ACC112 (cell line): Measurements from ENCODE around the gene GRIFIN.

Experiments
- H2AFZ ChIP-seq: fragments of 200-600 bp; sonication (generic); one replicate; pipeline ENCODE4 v1.6.0; 2017; ENCODE audit warnings: antibody characterized with exemption, low read length; ENCODE audit not compliant: unreplicated experiment
- H3K27ac ChIP-seq: fragments of 200-600 bp; sonication (generic); 2 replicates; pipeline ENCODE4 v1.5.1; 2014; ENCODE audit warnings: low read depth, mild to moderate bottlenecking, antibody characterized with exemption, low read length, moderate library complexity
- H3K27me3 ChIP-seq: fragments of 200-600 bp; sonication (generic); 2 replicates; pipeline ENCODE4 v1.6.1; 2014; ENCODE audit warnings: mild to moderate bottlenecking, antibody characterized with exemption, low read length, moderate library complexity, mixed read lengths; ENCODE audit not compliant: insufficient read depth
- H3K36me3 ChIP-seq: fragments of 200-600 bp; sonication (generic); 2 replicates; pipeline ENCODE4 v1.6.1; 2016; ENCODE audit warnings: mild to moderate bottlenecking, antibody characterized with exemption, low read length, moderate library complexity, mixed read lengths; ENCODE audit not compliant: insufficient read depth
- H3K4me1 ChIP-seq: fragments of 200-600 bp; sonication (generic); one replicate; pipeline ENCODE4 v1.6.1; 2016; ENCODE audit warnings: low read length, mixed read lengths; ENCODE audit not compliant: insufficient read depth, unreplicated experiment, control insufficient read depth
- H3K4me3 ChIP-seq: fragments of 200-600 bp; sonication (generic); 2 replicates; pipeline ENCODE4 v1.5.1; 2014; ENCODE audit warnings: mild to moderate bottlenecking, low read depth, low read length
- H3K79me2 ChIP-seq: fragments of 200-600 bp; sonication (generic); one replicate; pipeline ENCODE4 v1.6.0; 2016; ENCODE audit warnings: low read length; ENCODE audit not compliant: control insufficient read depth, unreplicated experiment, insufficient read depth

GRIFIN gene, protein sequence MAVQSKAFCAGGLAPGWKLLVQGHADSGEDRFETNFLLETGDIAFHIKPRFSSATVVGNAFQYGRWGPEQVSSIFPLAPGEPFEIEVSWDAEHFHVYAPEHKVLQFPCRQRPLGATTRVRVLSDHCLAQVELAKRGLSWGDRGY

DNA sequence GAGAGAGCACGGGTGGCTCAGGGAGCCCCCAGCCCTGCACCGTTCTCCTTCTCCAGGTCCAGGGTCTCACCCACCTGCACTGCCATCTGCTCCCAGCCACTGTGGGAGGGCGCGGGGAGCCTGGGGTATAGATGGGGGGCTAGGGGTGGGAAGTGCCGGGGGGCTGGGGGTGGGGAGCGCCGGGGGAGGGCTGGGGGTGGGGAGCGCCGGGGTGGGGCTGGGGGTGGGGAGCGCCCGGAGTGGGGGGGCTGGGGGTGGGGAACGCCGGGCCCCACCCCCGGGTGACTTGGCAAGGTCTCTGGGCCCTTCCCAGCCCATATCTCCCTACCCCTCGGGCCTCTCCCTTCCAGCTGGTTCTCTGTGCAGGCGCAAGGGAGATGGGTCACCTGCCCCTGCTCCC, at the start of gene GRIFIN:
Gene GRIFIN, minus strand, starts transcription at position 101 of the 400 bp plus-strand sequence. Its CDS starts 15 bp downstream, at position 86.
- no peaks in the 10 kb centered on the region for H3K79me2 ChIP-seq
- no peaks in the 10 kb centered on the region for H3K36me3 ChIP-seq
- no peaks in the 10 kb centered on the region for H3K27me3 ChIP-seq
- H3K4me1 ChIP-seq, result peaks cover 4% of the 10 kb centered on the region
- no peak within 1 kb of the TSS for H3K27ac ChIP-seq
- no peak within 1 kb of the TSS for H3K4me3 ChIP-seq
- no peak within 1 kb of the TSS for H2AFZ ChIP-seq

DNA sequence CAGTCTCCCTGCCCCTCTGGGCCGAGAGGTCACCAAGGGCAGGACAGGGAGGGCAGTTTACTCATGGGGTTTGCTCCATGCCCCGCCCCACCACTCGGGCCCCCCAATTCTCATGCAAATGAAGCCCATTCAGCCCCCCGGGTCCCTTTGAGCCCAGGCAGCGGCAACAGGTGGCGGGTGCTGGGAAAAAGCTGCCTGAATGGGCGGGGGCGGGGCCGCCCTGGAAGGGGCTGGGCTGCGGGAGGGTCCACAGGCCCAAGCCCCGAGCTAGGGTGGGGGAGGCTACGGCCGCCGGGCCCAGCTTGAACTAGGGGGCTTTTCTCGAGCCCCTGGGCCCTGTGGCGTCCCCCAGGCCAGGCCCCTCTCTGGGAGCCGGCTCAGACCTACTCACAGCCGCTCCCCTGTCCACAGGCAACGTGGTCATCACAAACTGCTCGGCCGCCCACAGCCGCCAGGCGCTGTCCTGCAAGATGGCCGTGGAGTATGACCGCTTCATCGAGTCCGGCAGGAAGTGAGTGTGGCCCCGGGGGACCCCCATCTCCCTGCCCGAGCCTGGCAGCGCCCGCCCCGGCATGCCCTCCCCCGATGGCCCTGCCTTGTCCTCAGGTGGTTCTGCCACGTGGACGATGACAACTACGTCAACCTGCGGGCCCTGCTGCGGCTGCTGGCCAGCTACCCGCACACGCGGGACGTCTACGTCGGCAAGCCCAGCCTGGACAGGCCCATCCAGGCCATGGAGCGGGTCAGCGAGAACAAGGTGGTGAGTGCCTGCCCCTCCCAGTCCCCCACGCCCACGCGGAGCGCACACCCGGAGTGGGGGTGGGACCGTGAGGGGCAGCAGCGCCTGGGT, 48.8 kb upstream of the GRIFIN start:
- Histone ChIP-seq H3K27ac (no peak overlapping the region), H3K4me3 (no peak overlapping the region), H3K4me1 (peaks cover 59% of the 10 kb centered on the region), H2AFZ (no peak overlapping the region), H3K79me2 (peaks cover 16% of the 10 kb centered on the region), H3K27me3 (no peaks in the 10 kb centered on the region), H3K36me3 (no peaks in the 10 kb centered on the region)

DNA sequence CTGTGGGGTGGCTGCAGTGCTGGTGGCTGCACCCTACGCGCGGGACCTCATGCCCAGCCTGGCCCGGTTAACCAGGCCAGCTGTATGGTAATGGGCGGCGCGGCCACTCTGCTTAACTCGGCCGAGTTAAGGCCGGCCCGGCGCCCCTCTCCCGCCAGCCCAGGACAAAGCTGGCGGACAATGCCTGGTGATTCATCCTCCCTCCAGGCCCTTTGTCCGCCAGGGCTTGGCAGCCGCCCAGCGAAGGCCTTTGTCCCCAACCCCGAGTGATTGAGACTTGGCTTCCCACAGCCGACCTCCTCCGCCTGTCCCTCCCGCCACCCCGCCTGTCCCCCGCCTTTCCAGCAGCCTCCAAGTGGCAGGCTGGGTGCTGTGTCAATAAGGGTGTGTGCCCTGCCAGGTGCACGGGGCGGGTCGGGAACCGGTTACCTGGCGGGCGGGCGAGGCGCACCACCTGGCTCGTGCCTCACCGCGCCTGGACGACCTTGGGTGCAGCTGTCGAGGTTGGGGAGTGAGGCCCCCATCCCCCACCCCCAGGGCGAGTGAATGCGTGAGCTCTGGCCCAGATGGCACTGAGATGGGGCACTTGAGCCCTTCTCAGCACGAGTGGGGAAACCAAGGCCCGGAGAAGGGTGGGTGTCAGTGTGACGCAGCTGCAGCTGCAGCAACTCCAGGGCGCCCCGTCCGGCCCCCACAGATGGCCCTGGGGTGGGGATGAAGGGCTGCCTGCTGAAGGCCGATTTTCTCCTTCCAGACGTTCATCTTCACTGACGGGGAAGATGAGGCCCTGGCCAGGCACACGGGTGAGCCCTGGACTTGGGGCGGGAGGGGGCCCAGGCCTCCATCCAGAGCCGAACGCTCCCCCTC, 48.0 kb upstream of the GRIFIN start:
- H2AFZ ChIP-seq, result no peak overlapping the region

DNA sequence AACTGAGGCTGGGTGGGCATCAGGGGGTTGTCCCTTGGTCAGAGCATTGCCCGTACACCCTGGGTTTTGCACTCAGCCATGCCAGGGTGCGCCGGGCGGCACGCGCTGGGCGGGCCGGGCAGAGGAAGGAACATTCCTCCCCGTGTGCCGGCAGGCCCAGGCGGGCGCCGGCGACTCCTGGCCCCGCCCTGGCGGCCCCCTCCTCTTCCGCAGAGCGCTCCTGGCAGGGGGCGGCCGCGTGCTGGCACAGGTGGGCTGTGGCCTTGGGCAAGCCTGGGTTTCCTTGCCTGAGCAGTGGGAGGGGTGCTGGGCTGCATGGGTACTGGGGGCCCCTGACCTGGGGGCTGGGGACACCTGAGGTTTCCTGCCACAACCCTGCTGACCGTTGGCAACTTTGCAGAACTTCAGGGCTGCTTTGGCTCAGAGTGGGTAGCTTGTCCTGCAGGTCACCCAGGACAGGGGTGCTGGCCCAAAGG, 47.3 kb upstream of the GRIFIN start:
- Histone ChIP-seq H2AFZ (no peak overlapping the region), H3K36me3 (no peaks in the 10 kb centered on the region), H3K4me3 (peak overlapping the region; percentile 86), H3K4me1 (peaks cover 50% of the 10 kb centered on the region), H3K79me2 (peaks cover 16% of the 10 kb centered on the region), H3K27me3 (no peaks in the 10 kb centered on the region), H3K27ac (no peak overlapping the region)

More for the DNA sequence above, 48.0 kb upstream of the GRIFIN start:
- Histone ChIP-seq H3K79me2 (peaks cover 16% of the 10 kb centered on the region), H3K27me3 (no peaks in the 10 kb centered on the region), H3K4me3 (peak overlapping the region; percentile 86; the same call in 1 of the 2 replicates), H3K4me1 (peaks cover 52% of the 10 kb centered on the region), H3K36me3 (no peaks in the 10 kb centered on the region), H3K27ac (no peak overlapping the region)

DNA sequence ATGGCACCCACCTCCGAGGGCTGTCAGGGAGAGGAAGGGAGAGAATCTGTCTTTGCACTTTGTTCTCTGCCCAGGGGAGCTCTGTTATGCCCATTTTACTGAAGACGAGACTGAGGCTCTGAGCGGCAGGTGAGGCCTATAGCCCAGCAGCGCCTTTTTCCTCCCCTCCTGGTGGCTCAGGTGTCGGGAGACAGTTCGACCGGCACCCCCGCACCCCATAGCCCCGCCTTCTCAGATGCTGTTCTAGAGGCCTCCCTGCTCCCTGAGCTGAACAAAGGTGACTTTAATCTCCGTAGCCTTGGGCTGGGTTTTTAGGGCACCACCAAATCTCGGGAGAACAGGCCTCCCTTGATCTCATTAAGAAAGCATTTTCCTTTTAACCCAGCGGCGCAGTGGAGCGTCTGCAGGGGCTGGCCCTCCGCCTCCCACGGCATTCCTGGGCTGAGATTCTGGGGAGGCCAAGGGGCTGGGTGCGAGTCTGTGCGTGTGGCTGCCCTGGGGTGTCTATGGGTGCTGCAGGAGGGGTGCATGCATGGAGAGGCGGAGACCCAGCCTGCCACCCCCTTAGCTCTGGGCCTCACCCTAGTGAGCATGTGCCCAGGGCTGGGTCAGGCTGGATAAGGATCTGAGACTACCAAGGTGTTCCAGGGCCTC, 46.7 kb upstream of the GRIFIN start:
- peaks cover 50% of the 10 kb centered on the region for H3K4me1 ChIP-seq

DNA sequence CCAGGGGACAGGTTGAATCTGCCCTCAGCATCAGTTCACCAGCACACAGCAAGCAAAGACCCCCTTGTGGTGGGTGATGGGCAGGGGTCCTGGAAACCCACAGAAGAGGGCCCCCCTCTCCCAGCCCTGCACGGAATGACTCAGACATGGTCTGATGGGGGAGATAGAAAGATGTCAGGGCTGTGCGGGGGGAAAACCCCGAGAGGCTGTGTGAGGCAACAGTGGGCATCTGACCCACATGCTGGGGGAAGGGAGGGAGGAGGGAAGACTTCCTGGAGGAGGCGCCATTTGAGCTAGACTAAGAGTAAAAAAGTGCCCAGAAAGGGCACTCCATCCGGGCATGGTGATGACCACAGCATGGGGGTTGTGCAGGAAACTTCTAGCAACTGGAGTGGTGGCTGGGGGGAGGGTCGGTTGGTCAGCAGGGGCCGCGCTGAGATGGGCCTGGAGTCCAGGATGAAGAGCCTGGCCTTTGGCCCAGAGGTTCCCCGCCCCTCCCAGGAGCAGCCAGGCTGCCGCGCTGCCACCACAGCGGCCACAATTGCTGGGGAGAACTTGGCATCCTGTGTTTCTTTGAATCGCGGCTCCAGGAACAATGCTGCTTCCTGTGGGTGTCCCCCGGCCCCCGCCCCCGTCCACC, 45.9 kb upstream of the GRIFIN start:
- H3K4me1 ChIP-seq, result peaks cover 52% of the 10 kb centered on the region
- H3K27ac ChIP-seq, result peak overlapping the region; percentile 11; the same call in 1 of the 2 replicates
- no peaks in the 10 kb centered on the region for H3K36me3 ChIP-seq
- peaks cover 16% of the 10 kb centered on the region for H3K79me2 ChIP-seq
- H3K4me3 ChIP-seq, result peak overlapping the region; percentile 86
- no peaks in the 10 kb centered on the region for H3K27me3 ChIP-seq
- no peak overlapping the region for H2AFZ ChIP-seq

More for the DNA sequence above, 46.7 kb upstream of the GRIFIN start:
- H3K4me3 ChIP-seq, result peak overlapping the region; percentile 86
- no peaks in the 10 kb centered on the region for H3K36me3 ChIP-seq
- no peak overlapping the region for H2AFZ ChIP-seq
- H3K27me3 ChIP-seq, result no peaks in the 10 kb centered on the region
- H3K27ac ChIP-seq, result no peak overlapping the region
- peaks cover 16% of the 10 kb centered on the region for H3K79me2 ChIP-seq

DNA sequence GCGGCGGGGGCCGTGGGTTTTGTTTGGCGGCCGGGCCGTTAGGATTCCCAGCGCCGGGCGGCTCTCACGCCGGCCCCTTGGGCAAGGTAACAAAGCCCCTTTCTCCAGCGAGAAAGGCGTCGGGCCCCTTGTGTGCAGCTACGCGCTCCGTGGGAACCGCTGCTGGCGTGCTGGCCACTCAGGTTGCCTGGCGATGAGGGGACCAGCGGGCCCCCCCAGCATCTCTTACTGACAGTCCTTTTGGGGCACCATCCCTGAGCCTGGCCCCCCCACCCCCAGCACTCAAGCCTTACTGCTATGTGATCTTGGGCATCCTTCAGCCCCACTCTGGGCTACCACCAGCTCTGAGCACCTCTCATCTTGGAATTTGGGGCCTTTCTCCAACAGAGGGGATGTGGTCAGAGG, 45.1 kb upstream of the GRIFIN start:
- H3K4me3 ChIP-seq, result peak overlapping the region; percentile 86
- no peaks in the 10 kb centered on the region for H3K36me3 ChIP-seq
- H3K27me3 ChIP-seq, result no peaks in the 10 kb centered on the region
- peaks cover 16% of the 10 kb centered on the region for H3K79me2 ChIP-seq
- peaks cover 60% of the 10 kb centered on the region for H3K4me1 ChIP-seq
- H3K27ac ChIP-seq, result peak overlapping the region; percentile 11; the same call in 1 of the 2 replicates
- H2AFZ ChIP-seq, result no peak overlapping the region

DNA sequence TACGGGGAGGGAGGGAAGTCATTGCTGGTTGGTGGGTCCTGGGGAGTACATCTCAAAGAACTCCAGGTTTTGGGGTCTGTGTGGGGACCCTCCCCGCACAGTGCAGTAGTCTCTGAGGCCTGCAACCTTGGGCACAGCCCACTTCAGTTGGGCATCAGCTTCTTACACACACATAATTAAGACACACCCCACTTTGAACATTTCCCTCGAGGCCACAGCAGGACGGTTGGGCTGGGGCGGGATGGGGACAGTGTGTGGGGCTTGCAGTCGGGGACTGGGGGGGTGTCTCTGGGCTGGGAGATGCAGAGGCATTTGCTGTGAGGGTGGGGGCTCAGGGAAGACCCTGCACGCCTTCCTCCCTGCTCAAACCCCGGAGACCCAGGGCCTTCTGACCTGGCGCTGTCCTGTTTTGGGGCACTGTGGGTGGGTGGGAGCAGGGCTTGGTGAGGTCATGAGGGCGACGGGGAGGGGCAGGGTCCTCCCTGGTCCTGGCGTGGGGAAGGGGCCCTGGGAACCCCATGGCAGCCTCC, 44.6 kb upstream of the GRIFIN start:
- no peak overlapping the region for H3K27ac ChIP-seq
- H3K36me3 ChIP-seq, result no peaks in the 10 kb centered on the region
- H3K4me1 ChIP-seq, result peaks cover 64% of the 10 kb centered on the region
- H3K4me3 ChIP-seq, result peak overlapping the region; percentile 86
- H3K27me3 ChIP-seq, result no peaks in the 10 kb centered on the region
- no peak overlapping the region for H2AFZ ChIP-seq
- H3K79me2 ChIP-seq, result peaks cover 16% of the 10 kb centered on the region

DNA sequence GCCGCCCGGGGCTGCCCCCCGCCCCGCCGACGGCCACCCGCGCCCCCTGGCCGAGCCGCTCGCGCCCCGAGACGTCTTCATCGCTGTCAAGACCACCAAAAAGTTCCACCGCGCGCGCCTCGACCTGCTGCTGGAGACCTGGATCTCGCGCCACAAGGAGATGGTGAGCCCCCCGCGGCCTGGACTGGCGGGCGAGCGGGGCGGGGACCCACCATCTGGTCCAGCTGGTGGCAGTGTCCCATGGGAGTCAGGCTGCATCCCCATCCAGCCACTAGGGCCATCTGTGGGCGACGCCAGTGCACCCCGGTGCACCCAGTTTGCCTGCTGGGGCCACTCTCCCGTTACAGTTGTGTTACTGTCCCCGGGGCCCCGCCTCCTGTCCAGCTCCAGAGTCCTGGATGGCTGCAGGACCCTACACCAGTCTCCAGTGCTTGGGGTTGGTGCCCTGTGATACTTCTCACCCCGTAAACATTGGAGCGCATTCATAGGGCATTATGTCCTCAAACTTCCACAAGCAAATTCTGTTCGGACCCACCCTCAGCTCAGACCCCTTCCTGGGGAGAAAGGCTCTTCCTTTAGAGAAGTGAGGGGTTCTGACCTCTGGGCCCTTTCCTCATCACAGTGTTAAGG, 44.0 kb upstream of the GRIFIN start:
- peak overlapping the region; percentile 86 for H3K4me3 ChIP-seq
- H2AFZ ChIP-seq, result no peak overlapping the region
- H3K79me2 ChIP-seq, result peaks cover 16% of the 10 kb centered on the region
- H3K27ac ChIP-seq, result no peak overlapping the region
- H3K27me3 ChIP-seq, result no peaks in the 10 kb centered on the region
- H3K36me3 ChIP-seq, result no peaks in the 10 kb centered on the region
- H3K4me1 ChIP-seq, result peaks cover 64% of the 10 kb centered on the region
